Suppressor macrophage (primary cell): ENCODE measurements around the gene CCDC8.
"Not testable (repeated sequence)": the region's sequence is repeated elsewhere in the genome, so short reads cannot be mapped to it uniquely, and the experiment has no call there.

Experiments used
- DNase-seq, 4 experiments: peaks; one replicate each; pipeline ENCODE4 v3.0.0-alpha.2; 2020 to 2022

CCDC8 gene

GRCh38 chr19:46402725-46403124 is 10.6 kb downstream of the CCDC8 start:
- DNase-seq: no peak

- not testable (repeated sequence) for DNase-seq
Measured at GRCh38 chr19:46397801-46398479, 15.4 kb downstream of the CCDC8 start.

- no peak for DNase-seq
Measured at GRCh38 chr19:46394402-46394797, 19.0 kb downstream of the CCDC8 start.

- no peak for DNase-seq
Measured at GRCh38 chr19:46393456-46394401, 19.6 kb downstream of the CCDC8 start.

GRCh38 chr19:46392837-46393236 is 20.5 kb downstream of the CCDC8 start:
- DNase-seq: peak; percentile 41 to 60 (median 53)

GRCh38 chr19:46392252-46392801 is 21.0 kb downstream of the CCDC8 start:
- DNase-seq: no peak

GRCh38 chr19:46391296-46392251 is 21.8 kb downstream of the CCDC8 start:
- no peak for DNase-seq

- DNase-seq: no peak
Measured at GRCh38 chr19:46390866-46391265, 22.5 kb downstream of the CCDC8 start.

- no peak for DNase-seq
Measured at GRCh38 chr19:46390121-46390858, 23.1 kb downstream of the CCDC8 start.

GRCh38 chr19:46388311-46389095 is 24.9 kb downstream of the CCDC8 start:
- DNase-seq: no peak

- no peak for DNase-seq
Measured at GRCh38 chr19:46387713-46388130, 25.6 kb downstream of the CCDC8 start.

GRCh38 chr19:46386996-46387712 is 26.2 kb downstream of the CCDC8 start:
- no peak for DNase-seq

GRCh38 chr19:46386151-46386550 is 27.2 kb downstream of the CCDC8 start:
- no peak for DNase-seq

- no peak for DNase-seq
Measured at GRCh38 chr19:46385636-46386035, 27.7 kb downstream of the CCDC8 start.

GRCh38 chr19:46384396-46384795 is 29.0 kb downstream of the CCDC8 start:
- no peak for DNase-seq

GRCh38 chr19:46383846-46384245 is 29.5 kb downstream of the CCDC8 start:
- no peak for DNase-seq

GRCh38 chr19:46383171-46383815 is 30.1 kb downstream of the CCDC8 start:
- no peak for DNase-seq

GRCh38 chr19:46381756-46382345 is 31.5 kb downstream of the CCDC8 start:
- DNase-seq: no peak

GRCh38 chr19:46381346-46381745 is 32.0 kb downstream of the CCDC8 start:
- no peak for DNase-seq
